Measurements from ENCODE around the gene IL17REL. TPM values are rescaled to one million over a fixed set of nuclear protein-coding genes. Genes with fewer than 3 reads are reported as not detected.

The IL17REL gene
- total RNA-seq, 4 donors from 2014 or later = not detected

DNA sequence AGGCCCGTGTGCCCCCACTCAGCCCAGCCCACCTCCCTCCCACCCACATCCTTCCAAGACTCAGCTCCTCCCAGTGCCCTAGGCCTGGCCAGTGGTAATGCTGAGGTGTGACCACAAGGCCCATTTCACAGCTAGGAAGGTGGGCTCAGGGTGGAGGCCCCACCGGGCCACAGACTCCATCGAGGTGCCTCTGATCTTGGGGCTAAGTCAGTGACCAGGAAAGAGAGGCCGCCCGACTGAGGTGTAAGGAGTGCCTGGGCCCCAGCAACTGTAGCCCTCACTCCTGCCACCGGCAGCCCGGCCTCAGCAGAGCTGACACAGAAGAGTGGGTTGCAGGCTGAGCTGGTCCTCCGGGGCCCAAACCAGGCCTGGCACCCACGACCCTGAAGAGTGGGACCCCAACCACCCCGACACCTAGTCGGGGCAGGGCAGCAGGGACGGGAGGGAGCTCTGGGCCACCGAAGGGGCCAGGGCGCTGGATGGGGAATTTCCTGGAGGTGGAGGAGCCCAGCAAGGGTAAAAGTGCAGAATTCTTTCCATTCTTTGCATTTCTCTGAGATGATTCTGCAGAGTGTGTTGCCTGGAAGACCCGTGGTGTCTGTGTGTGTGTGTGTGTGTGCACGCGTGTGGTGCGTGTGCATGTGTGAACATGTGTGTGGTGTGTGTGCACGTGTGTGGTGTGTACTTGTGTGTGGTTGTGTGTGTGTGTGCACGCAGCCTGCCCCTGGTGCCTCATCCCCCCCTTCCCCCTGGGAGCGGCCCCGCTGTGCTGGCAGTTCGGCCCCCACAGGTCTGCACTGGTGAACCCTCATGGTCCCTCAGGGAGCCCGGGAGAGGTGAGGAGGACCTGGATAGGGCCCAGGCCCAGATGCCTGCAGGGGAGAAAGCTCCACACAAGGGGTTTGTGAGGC lies 60.3 kb downstream of the IL17REL start:
- peak overlapping the region; percentile 37 to 95 (median 84) for H3K27ac ChIP-seq
- 35 to 44% methylated on average over 19 to 22 of the region's 24 CpGs for WGBS, 2 donors
- TF ChIP-seq POLR2A (IDR thresholded peaks at IDR 0.05) (no peak), EP300 (IDR thresholded peaks at IDR 0.05) (peak in 1 of 2 donors; percentile 24)
- DNase-seq (ENCODE audit: low spot score in 2 of 2) = no peak
- no peaks in the 10 kb centered on the region for H3K36me3 ChIP-seq
- H3K27me3 ChIP-seq = no peaks in the 10 kb centered on the region
- no peaks in the 10 kb centered on the region for H3K9me3 ChIP-seq
- no peak overlapping the region for H3K4me3 ChIP-seq
- peaks cover 0 to 91% (median 37%) of the 10 kb centered on the region in 4 donors for H3K4me1 ChIP-seq

DNA sequence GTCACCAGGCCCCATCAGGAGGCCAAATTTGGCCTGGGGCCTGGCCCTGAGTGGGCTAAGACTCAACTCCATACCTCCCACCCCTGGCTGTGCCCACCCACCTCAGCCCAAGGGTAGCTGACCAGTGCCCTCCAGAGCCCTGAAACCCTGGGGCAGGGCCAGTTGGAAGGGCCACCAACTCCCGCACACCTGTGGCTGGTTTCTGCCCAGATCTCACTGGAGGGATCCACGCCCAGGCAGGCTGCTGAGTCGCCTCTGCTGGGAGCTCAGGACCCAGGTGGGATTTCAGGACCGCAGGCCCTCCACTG lies 60.9 kb downstream of the IL17REL start:
- no peaks in the 10 kb centered on the region for H3K36me3 ChIP-seq
- no peak overlapping the region for H3K4me3 ChIP-seq
- H3K4me1 ChIP-seq = peaks cover 0 to 89% (median 37%) of the 10 kb centered on the region in 4 donors
- no peaks in the 10 kb centered on the region for H3K9me3 ChIP-seq
- no peaks in the 10 kb centered on the region for H3K27me3 ChIP-seq
- no peak for DNase-seq (ENCODE audit: low spot score in 2 of 2)
- WGBS, 2 donors = 60 to 87% methylated on average over 1 to 4 of the region's 4 CpGs
- peak overlapping the region; percentile 37 to 95 (median 84) for H3K27ac ChIP-seq
- TF ChIP-seq EP300 (IDR thresholded peaks at IDR 0.05) (no peak), POLR2A (IDR thresholded peaks at IDR 0.05) (no peak)
- TF ChIP-seq, protein P1, sequence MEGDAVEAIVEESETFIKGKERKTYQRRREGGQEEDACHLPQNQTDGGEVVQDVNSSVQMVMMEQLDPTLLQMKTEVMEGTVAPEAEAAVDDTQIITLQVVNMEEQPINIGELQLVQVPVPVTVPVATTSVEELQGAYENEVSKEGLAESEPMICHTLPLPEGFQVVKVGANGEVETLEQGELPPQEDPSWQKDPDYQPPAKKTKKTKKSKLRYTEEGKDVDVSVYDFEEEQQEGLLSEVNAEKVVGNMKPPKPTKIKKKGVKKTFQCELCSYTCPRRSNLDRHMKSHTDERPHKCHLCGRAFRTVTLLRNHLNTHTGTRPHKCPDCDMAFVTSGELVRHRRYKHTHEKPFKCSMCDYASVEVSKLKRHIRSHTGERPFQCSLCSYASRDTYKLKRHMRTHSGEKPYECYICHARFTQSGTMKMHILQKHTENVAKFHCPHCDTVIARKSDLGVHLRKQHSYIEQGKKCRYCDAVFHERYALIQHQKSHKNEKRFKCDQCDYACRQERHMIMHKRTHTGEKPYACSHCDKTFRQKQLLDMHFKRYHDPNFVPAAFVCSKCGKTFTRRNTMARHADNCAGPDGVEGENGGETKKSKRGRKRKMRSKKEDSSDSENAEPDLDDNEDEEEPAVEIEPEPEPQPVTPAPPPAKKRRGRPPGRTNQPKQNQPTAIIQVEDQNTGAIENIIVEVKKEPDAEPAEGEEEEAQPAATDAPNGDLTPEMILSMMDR (IDR thresholded peaks at IDR 0.05) = no peak

DNA sequence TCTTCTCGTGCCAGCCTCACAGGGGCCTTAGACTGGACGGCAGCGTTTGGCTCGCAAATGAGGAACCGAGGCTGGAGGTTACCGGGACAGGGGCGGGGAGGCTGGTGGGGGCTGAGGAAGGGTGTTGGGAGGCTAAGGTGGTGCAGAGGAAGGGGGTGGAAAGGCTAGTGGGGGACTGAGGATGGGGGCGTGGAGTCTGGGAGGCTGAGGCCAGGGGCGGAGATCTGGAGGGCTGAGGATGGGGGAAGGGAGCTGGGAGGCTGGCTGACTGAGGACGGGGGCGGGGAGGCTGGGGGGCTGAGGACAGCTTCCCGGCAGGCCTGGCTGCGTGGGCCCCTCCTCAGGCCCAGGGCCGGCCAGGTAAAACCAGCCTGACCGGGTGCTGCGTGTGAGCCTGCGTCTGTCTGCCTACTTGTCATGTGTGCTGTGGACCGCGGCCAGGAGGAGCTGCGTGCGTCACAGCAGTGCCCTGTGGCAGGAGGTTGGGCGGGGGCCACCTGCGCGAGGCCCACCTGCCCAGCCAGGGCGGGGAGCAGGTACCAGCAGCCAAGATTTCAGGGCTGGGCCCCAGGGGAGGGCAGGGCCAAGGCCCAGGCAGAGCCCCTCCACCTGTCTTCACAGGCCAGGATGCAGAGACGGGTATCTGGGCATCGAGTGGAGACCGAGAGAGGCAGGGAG lies 61.4 kb downstream of the IL17REL start:
- Histone ChIP-seq H3K36me3 (no peaks in the 10 kb centered on the region), H3K27ac (peak overlapping the region; percentile 37 to 95 (median 84)), H3K27me3 (no peaks in the 10 kb centered on the region), H3K9me3 (no peaks in the 10 kb centered on the region), H3K4me1 (peaks cover 0 to 84% (median 36%) of the 10 kb centered on the region in 4 donors), H3K4me3 (no peak overlapping the region)
- no peak for DNase-seq (ENCODE audit: low spot score in 2 of 2)
- peak in 1 of 2 donors; percentile 49 for TF ChIP-seq EP300 (IDR thresholded peaks at IDR 0.05)
- TF ChIP-seq, protein P1 (IDR thresholded peaks at IDR 0.05) = no peak
- 73 to 86% methylated on average over 22 to 24 of the region's 28 CpGs for WGBS, 2 donors

DNA sequence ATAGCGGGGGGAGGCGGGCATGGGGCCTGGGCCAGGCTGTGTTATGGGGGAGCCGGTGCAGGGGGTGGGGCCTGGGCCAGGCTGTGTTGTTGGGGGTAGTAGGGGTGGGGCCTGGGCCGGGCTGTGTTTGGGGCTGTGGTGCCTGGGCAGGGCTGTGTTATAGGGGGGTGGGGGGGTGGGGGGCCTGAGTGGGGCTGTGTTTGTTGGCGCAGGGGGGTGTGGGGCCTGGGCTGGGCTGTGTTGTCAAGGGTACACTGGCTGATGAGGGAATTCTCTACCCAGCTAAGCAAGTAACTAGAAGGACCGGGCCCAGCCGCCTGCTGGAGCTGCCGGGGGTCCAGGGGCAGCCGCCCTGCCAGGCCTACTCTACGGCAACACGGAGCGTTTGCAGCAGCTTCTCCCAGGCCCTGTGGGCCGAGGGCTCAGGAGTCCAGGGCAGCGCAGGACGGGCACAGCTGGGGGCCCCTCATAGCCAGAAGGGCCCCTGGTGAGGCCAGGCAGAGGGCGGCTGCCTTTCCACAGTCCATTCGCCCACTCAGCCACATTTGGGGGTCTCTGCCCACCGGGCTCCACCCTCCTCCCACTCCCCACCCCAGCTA lies 62.1 kb downstream of the IL17REL start:
- DNase-seq (ENCODE audit: low spot score in 2 of 2) = no peak
- Histone ChIP-seq H3K27ac (peak overlapping the region; percentile 37 to 95 (median 84)), H3K4me1 (peaks cover 0 to 78% (median 32%) of the 10 kb centered on the region in 4 donors), H3K27me3 (no peaks in the 10 kb centered on the region), H3K9me3 (no peaks in the 10 kb centered on the region), H3K4me3 (no peak overlapping the region), H3K36me3 (no peaks in the 10 kb centered on the region)
- TF ChIP-seq, protein P1 (IDR thresholded peaks at IDR 0.05) = no peak
- no peak for TF ChIP-seq POLR2A (IDR thresholded peaks at IDR 0.05)
- no peak for TF ChIP-seq EP300 (IDR thresholded peaks at IDR 0.05)
- 75 to 81% methylated on average over 7 to 16 of the region's 18 CpGs for WGBS, 2 donors

DNA sequence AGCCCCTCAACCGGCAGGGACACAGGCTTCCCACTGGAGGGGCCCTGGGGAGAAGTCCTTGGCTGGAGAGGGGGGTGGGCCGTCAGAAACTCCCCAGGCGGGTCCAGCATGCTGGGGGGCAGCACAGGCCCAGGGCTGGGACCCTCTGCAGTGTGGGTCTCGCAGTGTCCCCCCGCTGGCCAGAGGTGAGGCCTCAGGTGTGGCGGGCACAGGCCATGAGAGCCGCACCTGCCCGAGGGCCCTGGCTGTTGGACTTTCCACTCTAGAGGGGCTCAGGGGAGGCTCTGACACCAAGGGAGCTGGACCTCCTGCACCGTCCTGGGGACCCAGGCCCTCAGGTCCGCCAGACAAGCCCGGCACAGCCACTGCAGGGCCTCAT lies 62.7 kb downstream of the IL17REL start:
- Histone ChIP-seq H3K27me3 (no peaks in the 10 kb centered on the region), H3K36me3 (no peaks in the 10 kb centered on the region), H3K4me1 (peaks cover 0 to 72% (median 32%) of the 10 kb centered on the region in 4 donors), H3K4me3 (no peak overlapping the region), H3K9me3 (no peaks in the 10 kb centered on the region), H3K27ac (peak overlapping the region; percentile 47 to 95 (median 86))
- DNase-seq (ENCODE audit: low spot score in 2 of 2) = no peak
- WGBS, 2 donors = 88% methylated on average over 7 of the region's 11 CpGs; no CpG with 5 or more reads in 1 of the 2 donors
- TF ChIP-seq, protein P1 (IDR thresholded peaks at IDR 0.05) = no peak
- TF ChIP-seq POLR2A (IDR thresholded peaks at IDR 0.05) (no peak), EP300 (IDR thresholded peaks at IDR 0.05) (no peak)

All from tibial nerve (tissue), 4 donors.